HG02852 (cell line): Measurements from ENCODE around the gene ADRA2B.
"Not testable (repeated sequence)": the region's sequence is repeated elsewhere in the genome, so short reads cannot be mapped to it uniquely, and the experiment has no call there.

ENCODE experiments used
- ATAC-seq: cut with Tn5 transposase; IDR thresholded peaks from one replicate; pipeline ENCODE4 v1.9.1; 2021; ENCODE audit warnings: mild to moderate bottlenecking, moderate library complexity; ENCODE audit not compliant: unreplicated experiment

Gene ADRA2B

DNA sequence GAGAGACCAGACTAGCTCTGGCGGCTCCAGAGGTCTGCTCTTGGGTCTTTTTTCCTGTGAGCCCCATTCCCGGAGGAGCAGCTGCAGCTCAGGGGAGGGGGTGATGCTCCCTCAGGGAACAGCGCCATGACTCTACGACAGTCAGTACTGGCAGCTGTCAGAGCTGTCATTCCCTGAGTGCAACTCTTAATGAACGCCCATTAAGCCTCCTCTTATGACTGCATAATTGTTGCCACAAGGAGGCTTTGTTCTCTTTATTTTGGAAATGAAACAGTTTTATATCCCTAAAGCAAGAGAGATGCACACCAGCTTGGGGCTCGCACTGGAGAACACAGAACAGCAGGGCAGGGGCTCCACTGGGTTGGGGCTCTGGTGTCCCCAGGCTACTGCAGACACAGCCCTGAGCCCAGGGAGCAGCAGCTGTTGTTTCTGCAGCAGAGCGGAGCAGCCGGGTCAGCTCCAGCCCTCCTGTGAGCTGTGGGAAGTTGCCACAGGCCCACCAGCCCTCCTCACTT, 44.3 kb downstream of the ADRA2B start:
- ATAC-seq: not testable (repeated sequence)

DNA sequence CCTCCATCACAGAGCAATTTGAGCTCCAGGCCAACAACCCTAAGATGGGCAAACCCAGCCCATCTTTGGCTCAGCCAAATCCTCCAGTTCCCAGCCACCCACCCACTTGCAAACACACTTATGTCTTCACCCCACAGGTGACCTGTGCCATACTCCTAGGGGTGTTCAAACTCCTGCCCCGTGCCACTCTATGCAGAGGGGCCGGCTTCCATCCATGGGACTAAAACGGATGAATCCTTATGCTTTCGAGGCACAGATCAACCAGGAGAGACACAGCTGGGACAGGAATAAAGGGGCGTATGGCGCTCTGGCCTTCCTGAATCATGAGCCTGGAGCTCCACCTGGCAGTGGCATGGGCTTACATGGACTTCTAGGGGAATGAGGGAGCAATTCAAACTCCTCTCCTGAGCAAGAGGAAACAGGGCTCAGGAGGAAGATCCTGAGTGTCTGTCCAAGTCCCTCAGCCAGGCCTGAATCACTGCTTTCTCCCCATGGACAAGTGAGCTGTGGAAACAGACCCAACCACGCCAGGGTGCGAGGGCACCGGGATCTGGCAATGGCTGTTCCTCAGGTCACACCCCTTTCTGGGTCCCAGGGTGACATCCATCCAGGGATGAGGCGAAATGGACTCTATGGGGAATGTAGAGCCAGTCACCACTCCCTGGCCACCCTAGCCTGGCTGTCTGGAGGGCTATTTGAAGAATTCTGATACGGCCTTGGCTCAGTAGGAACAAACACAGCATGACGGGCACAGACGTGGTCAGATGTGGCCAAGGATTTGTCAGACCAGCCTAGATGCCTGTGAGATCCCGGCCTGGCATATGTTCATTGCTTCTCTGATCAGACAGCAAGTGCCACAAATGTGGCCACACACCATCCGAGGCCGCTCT, 45.0 kb downstream of the ADRA2B start:
- not testable (repeated sequence) for ATAC-seq

DNA sequence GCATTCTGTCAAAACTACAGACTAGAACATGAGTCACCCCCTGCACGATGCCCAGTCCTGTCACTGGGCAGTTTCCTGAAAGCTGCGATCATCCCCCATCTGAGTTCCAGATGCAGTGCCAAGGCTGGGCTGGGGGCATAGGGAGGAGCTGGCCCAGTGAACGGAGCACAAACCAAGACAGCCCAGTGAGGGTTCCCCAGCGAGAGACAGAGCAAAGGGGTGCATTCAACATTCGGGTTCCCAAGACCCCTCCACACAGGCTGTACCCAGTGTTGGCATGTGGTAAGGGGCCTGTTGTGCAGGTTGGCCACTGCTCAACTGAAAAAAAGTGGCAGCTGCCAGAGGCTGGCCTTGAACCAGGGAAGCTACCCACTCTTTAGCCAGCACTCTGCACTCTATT, 46.0 kb downstream of the ADRA2B start:
- not testable (repeated sequence) for ATAC-seq

DNA sequence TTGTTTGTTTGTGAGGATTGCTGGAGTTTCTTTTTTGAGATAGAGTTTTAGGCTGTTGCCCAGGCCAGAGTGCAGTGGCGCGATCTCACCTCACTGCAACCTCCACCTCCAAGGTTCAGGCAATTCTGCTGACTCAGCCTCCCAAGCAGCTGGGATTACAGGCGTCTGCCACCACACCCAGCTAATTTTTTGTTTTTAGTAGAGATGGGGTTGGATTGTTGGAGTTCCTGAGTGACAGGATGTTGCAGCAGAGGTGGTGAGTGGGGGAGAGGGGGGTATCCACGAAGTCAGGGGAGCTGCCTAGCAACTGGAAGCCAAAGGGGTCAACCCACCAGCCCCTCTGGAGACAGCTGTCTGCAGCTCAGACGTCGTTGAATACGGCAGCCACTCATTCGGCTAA, 46.5 kb downstream of the ADRA2B start:
- not testable (repeated sequence) for ATAC-seq

DNA sequence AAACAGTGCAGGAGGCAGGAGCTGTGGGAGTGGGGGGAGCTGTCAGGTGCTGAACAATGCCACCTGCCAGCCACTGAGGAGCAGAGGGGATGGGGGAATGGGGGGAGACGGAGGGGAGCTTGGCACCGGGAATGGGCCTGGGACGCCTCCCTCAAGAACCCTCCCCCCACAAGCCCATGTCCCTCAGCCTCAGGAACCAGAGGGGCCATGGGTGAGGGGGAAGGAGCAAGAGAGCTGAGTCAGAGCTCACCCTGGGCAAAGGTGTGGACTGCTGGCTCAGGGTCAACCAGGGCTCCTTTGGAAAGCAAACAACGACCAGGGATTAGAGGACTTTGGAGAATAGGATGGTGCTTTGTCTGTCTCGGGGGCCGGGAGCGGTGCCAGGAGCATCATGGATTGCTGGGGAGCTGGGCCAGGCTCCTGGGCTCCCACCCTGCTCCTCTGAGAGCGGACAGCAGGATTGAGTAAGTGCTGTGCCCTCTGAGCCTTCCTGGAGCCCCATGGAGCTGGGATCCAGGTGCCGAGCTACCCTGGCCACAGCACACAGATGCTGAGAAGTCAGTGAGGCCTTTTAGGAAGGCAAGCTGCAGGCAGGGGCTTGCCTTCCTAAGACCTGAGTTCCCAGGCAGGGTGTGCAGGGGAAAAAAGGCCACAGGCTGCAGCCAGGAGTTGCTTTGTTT, 48.3 kb downstream of the ADRA2B start:
- not testable (repeated sequence) for ATAC-seq

DNA sequence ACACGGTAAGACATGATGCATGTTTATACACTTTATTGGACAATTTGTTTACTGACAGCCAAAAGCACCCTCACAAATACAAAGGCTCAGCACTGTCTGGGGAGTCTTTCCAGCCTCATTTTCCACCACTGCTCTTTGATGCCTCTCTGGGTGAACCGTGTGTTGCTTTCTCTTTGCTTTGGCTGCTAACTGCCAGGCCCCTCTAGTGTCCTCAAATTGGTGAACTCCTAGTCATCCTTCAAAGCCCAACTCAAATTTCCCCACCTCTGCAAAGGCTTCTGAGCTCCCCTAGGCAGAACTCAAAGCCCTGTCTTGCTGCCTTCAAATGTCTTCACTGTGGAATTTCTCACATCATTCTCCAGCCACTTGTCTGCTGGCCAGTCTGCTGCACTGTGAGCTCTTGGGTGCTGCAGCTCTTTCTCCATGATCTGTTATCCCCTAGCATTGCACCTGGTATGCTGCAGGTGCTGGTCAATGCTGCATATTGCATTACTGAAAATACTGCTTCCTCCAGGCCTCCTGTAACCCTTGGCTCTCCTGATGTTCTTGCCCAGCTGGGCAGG, 49.2 kb downstream of the ADRA2B start:
- not testable (repeated sequence) for ATAC-seq

DNA sequence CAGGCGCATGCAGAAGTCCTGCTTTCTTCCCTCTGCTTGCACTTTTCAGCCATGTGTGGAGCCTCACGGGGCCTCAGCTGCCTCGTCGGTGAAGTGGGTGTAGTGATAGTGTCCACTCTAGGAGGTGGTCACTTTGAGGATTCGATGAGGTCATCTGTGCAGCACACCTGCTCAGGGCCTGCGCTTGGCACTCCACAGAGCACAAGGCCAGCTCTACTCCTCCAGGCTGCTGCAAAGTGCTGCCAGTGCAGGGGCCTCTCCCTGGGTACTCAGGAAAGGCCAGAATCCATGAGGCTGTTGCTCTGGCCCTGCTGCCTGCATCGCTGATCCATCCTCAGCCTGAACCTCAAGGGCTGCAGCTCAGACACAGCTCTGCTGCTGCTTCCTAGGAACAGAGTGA, 49.9 kb downstream of the ADRA2B start:
- ATAC-seq: not testable (repeated sequence)

DNA sequence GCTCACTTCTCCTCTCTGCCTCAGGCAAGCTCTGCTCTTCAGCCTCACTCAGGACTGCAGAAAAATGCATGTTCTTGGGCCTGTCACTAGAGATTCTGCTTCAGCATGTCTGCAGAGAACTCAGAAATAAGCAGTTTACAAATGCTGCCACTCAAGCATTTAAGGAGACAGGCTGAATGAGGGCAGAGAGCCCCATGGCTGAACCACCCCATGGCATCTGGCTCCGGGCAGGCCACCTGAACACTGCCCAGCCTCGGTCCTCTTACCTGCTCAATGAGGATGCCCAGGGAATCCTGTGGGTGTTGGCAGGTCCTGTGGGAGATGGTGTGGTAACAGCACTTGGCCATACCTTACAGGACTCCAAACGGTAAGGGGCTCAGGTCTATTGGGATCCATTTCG, 50.4 kb downstream of the ADRA2B start:
- not testable (repeated sequence) for ATAC-seq

DNA sequence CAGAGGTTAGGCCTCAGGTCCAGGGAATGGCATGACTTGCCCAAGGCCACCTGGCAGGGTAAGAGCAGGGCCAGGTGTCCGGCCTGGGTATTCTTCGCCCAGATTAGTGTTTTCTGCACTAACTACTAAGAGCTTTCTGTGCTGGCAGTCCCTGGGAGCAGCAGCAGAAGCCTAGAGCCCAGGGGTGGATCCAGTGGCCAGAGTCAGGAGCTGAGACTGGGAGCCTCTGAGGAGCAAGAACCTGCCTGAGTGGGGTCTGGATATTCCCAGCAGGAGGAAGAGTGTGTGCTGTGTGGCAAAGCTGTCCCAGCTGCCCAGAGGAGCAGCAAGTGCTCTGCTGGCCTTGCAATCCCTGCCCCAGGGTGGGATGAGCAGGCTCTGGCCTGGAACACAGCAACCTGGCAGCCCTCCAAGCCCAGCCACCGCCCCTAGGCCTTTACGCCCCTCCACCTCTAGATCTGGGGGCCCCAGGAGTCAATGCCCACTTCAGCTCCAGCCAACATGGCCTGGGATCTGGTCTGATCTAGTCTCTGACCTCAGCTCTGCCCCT, 50.9 kb downstream of the ADRA2B start:
- no peak for ATAC-seq

DNA sequence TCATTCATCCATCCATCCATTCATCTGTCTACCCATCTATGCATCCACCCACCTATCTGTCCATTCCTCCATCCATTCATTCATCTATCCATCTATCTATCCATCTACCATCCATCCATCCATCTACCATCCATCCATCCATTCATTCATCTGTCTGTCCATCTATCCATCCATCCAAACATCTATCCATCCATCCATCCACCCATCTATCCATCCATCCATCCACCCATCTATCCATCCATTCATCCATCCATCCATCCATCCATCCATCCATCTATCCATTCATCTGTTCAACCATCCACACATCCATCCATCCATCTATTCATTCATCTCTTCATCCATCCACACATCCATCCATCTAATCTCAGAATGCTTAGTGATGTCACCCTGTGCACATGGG, 51.6 kb downstream of the ADRA2B start:
- ATAC-seq: not testable (repeated sequence)

DNA sequence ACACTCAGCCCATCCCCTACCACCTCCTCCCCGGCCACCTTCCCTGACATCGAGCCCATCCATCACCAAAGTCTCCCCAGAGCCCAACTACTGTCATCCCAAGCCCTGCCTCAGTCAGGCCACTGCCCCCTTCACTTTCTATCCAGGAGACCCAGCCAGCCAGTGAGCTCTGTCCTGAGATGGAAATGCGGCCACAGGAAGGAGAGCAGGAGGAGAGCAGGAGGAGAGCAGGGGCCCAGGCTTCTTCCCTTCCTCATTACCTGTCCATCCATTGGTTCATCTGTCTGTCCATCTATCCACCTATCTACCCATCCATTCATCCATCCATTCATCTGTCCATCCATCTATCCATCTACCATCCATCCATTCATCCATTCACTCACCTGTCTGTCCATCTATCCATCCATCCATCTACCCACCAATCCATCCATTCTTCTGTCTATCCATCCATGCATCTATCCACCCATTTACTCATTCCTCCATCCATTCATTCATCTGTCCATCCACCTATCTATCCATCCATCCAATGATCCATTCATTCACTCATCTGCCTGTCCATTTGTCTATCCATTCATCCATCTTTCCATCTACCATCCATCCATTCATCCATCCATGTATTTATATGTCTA, 52.2 kb downstream of the ADRA2B start:
- not testable (repeated sequence) for ATAC-seq

DNA sequence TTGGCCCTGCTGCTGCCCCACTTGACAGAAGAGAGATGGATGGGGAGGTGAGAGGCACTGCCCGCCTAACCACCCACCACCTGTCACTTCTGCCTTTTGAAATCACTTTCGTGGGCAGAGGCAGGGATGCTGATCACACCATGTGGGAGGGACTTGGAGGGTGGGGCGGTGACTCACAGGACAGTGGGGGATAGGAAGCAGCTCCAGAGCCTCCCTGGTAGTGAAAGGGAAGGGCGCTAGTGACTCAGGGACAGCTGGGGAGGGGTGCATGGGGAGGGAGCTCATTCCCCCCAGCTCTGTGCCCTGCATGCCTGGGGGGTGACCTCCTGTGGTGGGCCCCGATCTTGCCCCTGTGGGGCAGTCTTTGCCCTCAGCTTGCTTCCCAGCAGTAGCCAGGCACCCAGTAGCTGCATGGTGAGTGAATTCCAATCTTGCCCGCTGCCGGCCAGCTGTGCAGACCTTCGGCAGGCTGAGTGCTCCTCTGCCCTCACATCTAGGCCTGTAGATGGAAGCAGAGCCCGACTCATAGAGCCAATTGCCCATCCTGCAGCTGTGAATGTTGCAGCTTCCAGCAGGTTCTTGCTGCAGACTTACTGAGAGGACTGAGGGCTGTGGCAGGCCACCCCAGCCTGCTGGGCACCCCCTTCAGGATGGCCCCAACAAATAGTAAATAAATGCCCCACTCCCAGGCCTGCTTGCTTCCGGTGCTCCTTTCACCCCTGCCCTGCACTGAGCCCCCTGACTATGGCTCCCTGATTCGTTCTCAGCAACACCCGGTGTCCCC, 53.1 kb downstream of the ADRA2B start:
- not testable (repeated sequence) for ATAC-seq
